H1 (cell line): ENCODE measurements around the gene ZRANB2. TPM values are rescaled to one million over a fixed set of nuclear protein-coding genes. Genes with fewer than 3 reads are reported as not detected.

Source experiments
- CTCF ChIA-PET: fragments of 300-600 bp; sonication (Branson Sonifier 250); formaldehyde crosslinking; loops from one replicate; lab custom pipeline; 2021; ENCODE audit not compliant: partially characterized antibody; lab: Charles Lee
- POLR2A ChIA-PET: fragments of 300-600 bp; sonication (Branson Sonifier 250); formaldehyde crosslinking; loops from one replicate; lab custom pipeline; 2021; ENCODE audit warnings: inconsistent platforms; ENCODE audit not compliant: partially characterized antibody; lab: Charles Lee
- DNase-seq, 2 experiments: peaks; one replicate each; pipeline versions ENCODE4 v3.0.0 to v3.0.0-alpha.2; 2010 to 2022; ENCODE audit warnings: low spot score in 2 of 2, low read depth in 1 of 2, mixed read lengths in 1 of 2
- FAIRE-seq: peaks from 2 replicates; lab custom pipeline; 2011; peaks lifted over from hg19 to GRCh38; lab: Jason Lieb, UNC
- H2AFZ ChIP-seq: 2 replicates; pipeline ENCODE4 v1.8.1; 2012; ENCODE audit warnings: low read length, inconsistent platforms
- H2AK5ac ChIP-seq: 2 replicates; pipeline ENCODE4 v1.6.1; 2013; ENCODE audit warnings: low read depth, low read length
- H2BK120ac ChIP-seq: replicated peaks from 2 replicates; pipeline ENCODE3; 2013; ENCODE audit warnings: low read depth, low read length, inconsistent platforms
- H2BK12ac ChIP-seq: 2 replicates; pipeline ENCODE4 v1.6.1; 2013; ENCODE audit warnings: low read depth, low read length
- H2BK15ac ChIP-seq: 2 replicates; pipeline ENCODE4 v1.6.1; 2013; ENCODE audit warnings: low read length
- H2BK20ac ChIP-seq: 2 replicates; pipeline ENCODE4 v1.6.1; 2013; ENCODE audit warnings: low read length
- H2BK5ac ChIP-seq: 2 replicates; pipeline ENCODE4 v1.6.1; 2013; ENCODE audit warnings: low read depth, low read length
- H3K14ac ChIP-seq: 2 replicates; pipeline ENCODE4 v1.6.1; 2013; ENCODE audit warnings: inconsistent platforms; ENCODE audit not compliant: insufficient read length
- H3K18ac ChIP-seq: 2 replicates; pipeline ENCODE4 v1.6.1; 2013; ENCODE audit warnings: low read length; ENCODE audit errors: extremely low read depth
- H3K23ac ChIP-seq: 2 replicates; pipeline ENCODE4 v1.6.1; 2013; ENCODE audit warnings: inconsistent platforms; ENCODE audit not compliant: insufficient read length
- H3K23me2 ChIP-seq: 2 replicates; pipeline ENCODE4 v1.6.1; 2013; ENCODE audit warnings: low read depth, low read length
- H3K27ac ChIP-seq: 2 replicates; pipeline ENCODE4 v1.6.1; 2011; ENCODE audit warnings: low read depth, low read length, inconsistent platforms
- H3K27me3 ChIP-seq, 4 experiments: replicated peaks in 1 of 4; 1 replicate in 1 of 4; 2 replicates in 3 of 4; pipeline versions ENCODE4 v1.6.1 to v1.8.1; 2011 to 2013; ENCODE audit warnings: low read length in 3 of 4, mild to moderate bottlenecking in 3 of 4, inconsistent platforms in 2 of 4, mixed read lengths in 2 of 4, moderate library complexity in 1 of 4; ENCODE audit not compliant: control insufficient read depth in 3 of 4, insufficient read depth in 3 of 4; ENCODE audit errors: extremely low read depth in 1 of 4
- H3K36me3 ChIP-seq, 4 experiments: 2 replicates each; pipeline versions ENCODE4 v1.6.1 to v1.8.1; 2011 to 2013; ENCODE audit warnings: mild to moderate bottlenecking in 4 of 4, low read length in 3 of 4, moderate library complexity in 2 of 4, control low read depth in 1 of 4, inconsistent platforms in 1 of 4; ENCODE audit not compliant: insufficient read depth in 4 of 4, control insufficient read depth in 2 of 4
- H3K4ac ChIP-seq: replicated peaks from 2 replicates; pipeline ENCODE3; 2013; ENCODE audit warnings: low read length, low read depth, mixed read lengths, inconsistent platforms; ENCODE audit not compliant: insufficient read length
- H3K4me1 ChIP-seq, 4 experiments: replicated peaks in 1 of 4; 1 replicate in 1 of 4; 2 replicates in 3 of 4; pipeline versions ENCODE4 v1.6.1 to v1.8.1; 2011 to 2013; ENCODE audit warnings: low read length in 3 of 4, inconsistent platforms in 2 of 4, mixed read lengths in 1 of 4; ENCODE audit not compliant: insufficient read depth in 4 of 4, control insufficient read depth in 3 of 4
- H3K4me2 ChIP-seq, 2 experiments: 2 replicates each; pipeline versions ENCODE4 v1.6.1 to v1.8.1; 2011 to 2013; ENCODE audit warnings: low read depth in 2 of 2, low read length in 2 of 2, control low read depth in 1 of 2, inconsistent platforms in 1 of 2, mild to moderate bottlenecking in 1 of 2; ENCODE audit not compliant: insufficient read depth in 1 of 2
- H3K4me3 ChIP-seq, 4 experiments: fragments of 200-600, 300-600 bp in 1 of 4; sonication (generic), shearing (Covaris generic), sonication (Bioruptor Twin) in 1 of 4; 2 replicates each; pipeline versions ENCODE4 v1.5.1 to v1.8.1; 2011 to 2016; ENCODE audit warnings: low read length in 4 of 4, low read depth in 3 of 4, control low read depth in 2 of 4, inconsistent platforms in 2 of 4, mild to moderate bottlenecking in 2 of 4, mixed read lengths in 1 of 4, moderate library complexity in 1 of 4; ENCODE audit not compliant: insufficient read depth in 2 of 4; ENCODE audit errors: extremely low read depth in 1 of 4
- H3K56ac ChIP-seq: replicated peaks from 2 replicates; pipeline ENCODE3; 2013; ENCODE audit warnings: low read depth, mild to moderate bottlenecking, mixed read lengths, low read length, inconsistent platforms; ENCODE audit not compliant: insufficient read length
- H3K79me1 ChIP-seq: 2 replicates; pipeline ENCODE4 v1.6.1; 2013; ENCODE audit warnings: low read depth, low read length, control low read depth
- H3K79me2 ChIP-seq, 2 experiments: 2 replicates each; pipeline versions ENCODE4 v1.6.1 to v1.8.1; 2012 to 2013; ENCODE audit warnings: low read length in 2 of 2, mild to moderate bottlenecking in 2 of 2, inconsistent platforms in 1 of 2; ENCODE audit not compliant: insufficient read depth in 2 of 2, control insufficient read depth in 1 of 2
- H3K9ac ChIP-seq, 4 experiments: replicated peaks in 1 of 4; 1 replicate in 1 of 4; 2 replicates in 3 of 4; pipeline versions ENCODE4 v1.6.1 to v1.8.1; 2011 to 2013; ENCODE audit warnings: low read depth in 3 of 4, low read length in 3 of 4, control low read depth in 2 of 4, mild to moderate bottlenecking in 2 of 4, moderate library complexity in 2 of 4, inconsistent platforms in 1 of 4; ENCODE audit errors: extremely low read depth in 1 of 4
- H3K9me3 ChIP-seq, 2 experiments: 2 replicates each; pipeline versions ENCODE4 v1.6.1 to v1.8.1; 2012 to 2013; ENCODE audit warnings: mild to moderate bottlenecking in 2 of 2, moderate library complexity in 2 of 2, control low read depth in 1 of 2, inconsistent platforms in 1 of 2, low read depth in 1 of 2, low read length in 1 of 2, mixed read lengths in 1 of 2; ENCODE audit not compliant: insufficient read depth in 2 of 2
- H4K20me1 ChIP-seq, 2 experiments: replicated peaks in 1 of 2; 2 replicates each; pipeline versions ENCODE3 to v1.8.1; 2011 to 2013; ENCODE audit warnings: inconsistent platforms in 2 of 2, low read length in 2 of 2, mild to moderate bottlenecking in 1 of 2; ENCODE audit not compliant: insufficient read depth in 2 of 2, control insufficient read depth in 1 of 2
- H4K5ac ChIP-seq: 2 replicates; pipeline ENCODE4 v1.6.1; 2013; ENCODE audit warnings: low read length, low read depth, mixed read lengths, inconsistent platforms; ENCODE audit not compliant: insufficient read length
- H4K8ac ChIP-seq: 2 replicates; pipeline ENCODE4 v1.8.0; 2013; ENCODE audit warnings: mild to moderate bottlenecking, moderate library complexity, low read length, inconsistent platforms; ENCODE audit not compliant: insufficient read depth; ENCODE audit errors: extremely low read depth
- H4K91ac ChIP-seq: replicated peaks from 2 replicates; pipeline ENCODE3; 2013; ENCODE audit warnings: low read length, mixed read lengths, inconsistent platforms; ENCODE audit not compliant: insufficient read length
- EP300 ChIP-seq, 2 experiments: IDR thresholded peaks; 1 replicate in 1 of 2; 2 replicates in 1 of 2; pipeline ENCODE4 v1.6.1; 2011 to 2012; ENCODE audit warnings: low read depth in 2 of 2, low read length in 2 of 2, mild to moderate bottlenecking in 2 of 2, borderline replicate concordance in 1 of 2, inconsistent platforms in 1 of 2, moderate library complexity in 1 of 2
- GTF2F1 ChIP-seq: IDR thresholded peaks from 2 replicates; pipeline ENCODE4 v1.6.1; 2012; ENCODE audit warnings: low read depth, low read length, improper control_type of control experiment, borderline replicate concordance
- KDM1A ChIP-seq: fragments of 200-600, 300-600 bp; sonication (generic); IDR thresholded peaks from 2 replicates; pipeline ENCODE4 v1.7.1; 2016; ENCODE audit warnings: mild to moderate bottlenecking, low read length, borderline replicate concordance
- PHF8 ChIP-seq: fragments of 200-600 bp; sonication (generic); conservative IDR thresholded peaks from 2 replicates; pipeline ENCODE4 v1.7.1; 2012; ENCODE audit warnings: low read depth, mild to moderate bottlenecking, inconsistent platforms, low read length, moderate library complexity
- RBBP5 ChIP-seq: IDR thresholded peaks from 2 replicates; pipeline ENCODE4 v1.7.1; 2012; ENCODE audit warnings: low read depth, mild to moderate bottlenecking, inconsistent platforms, low read length, moderate library complexity, borderline replicate concordance
- RNF2 ChIP-seq: fragments of 200-900, 300-1000 bp; sonication (generic); IDR thresholded peaks from 2 replicates; pipeline ENCODE4 v1.7.1; 2016; ENCODE audit warnings: borderline replicate concordance, low read depth, mild to moderate bottlenecking, antibody characterized with exemption, low read length; ENCODE audit not compliant: poor library complexity, severe bottlenecking; ENCODE audit errors: missing control alignments
- WGBS, 2 experiments: shearing (Covaris generic) in 1 of 2; methylation state at CpG; one replicate each; pipeline versions ENCODE4 v1.1.6 to v1.1.7; 2013 to 2015; ENCODE audit warnings: low lambda C conversion rate in 2 of 2, mixed read lengths in 2 of 2, inconsistent platforms in 1 of 2, low coverage in 1 of 2, missing lambda C conversion rate in 1 of 2; ENCODE audit not compliant: insufficient replicate concordance in 2 of 2, insufficient coverage in 1 of 2, insufficient read length in 1 of 2; ENCODE audit errors: extremely low coverage in 1 of 2, missing lambda C conversion rate in 1 of 2; 5-methylcytosine and 5-hydroxymethylcytosine counted together
- polyA plus RNA-seq, 7 experiments: library from polyadenylated mRNA; depleted of rRNA in 3 of 7; stranded (reverse) in 5 of 7; unstranded in 2 of 7; fragments of >200 nt in 5 of 7; fragments of 200-250 nt in 2 of 7; gene quantifications; 1 replicate in 5 of 7; 2 replicates in 1 of 7; 4 replicates in 1 of 7; pipeline versions ENCODE4 v1.2.1 to v1.2.3, GENCODE V29; 2011 to 2013; ENCODE audit warnings: missing spikeins in 2 of 7, mixed read lengths in 2 of 7
- total RNA-seq: library from RNA; stranded (reverse); fragmentation: NEBNext Ultra II Directional; extraction: Animal tissue kit (Norgen Biotek cat#: 25700); gene quantifications from 2 replicates; pipeline ENCODE4 v1.2.1, GENCODE V29; 2021

The ZRANB2 gene
- total and polyA plus RNA-seq, 2 of the 8 experiments (the other 6 are each of a cell fraction or from before 2014, with no cell fraction given) = 35.8 to 103 TPM

GRCh38 chr1:71014178-71014579 lies 66.7 kb downstream of the ZRANB2 start:
- Histone ChIP-seq H3K9ac (no peak overlapping the region), H3K27me3 (no peaks in the 10 kb centered on the region), H3K4me2 (no peak overlapping the region), H3K79me2 (no peaks in the 10 kb centered on the region), H3K56ac (no peak overlapping the region), H2BK15ac (no peak overlapping the region), H3K79me1 (no peaks in the 10 kb centered on the region), H3K14ac (no peak overlapping the region), H4K91ac (no peak overlapping the region), H4K8ac (no peak overlapping the region), H3K18ac (no peak overlapping the region), H3K27ac (no peak overlapping the region), H3K9me3 (no peaks in the 10 kb centered on the region), H3K4me3 (no peak overlapping the region), H2BK12ac (no peak overlapping the region), H4K5ac (no peak overlapping the region), H2BK20ac (no peak overlapping the region), H2AFZ (no peak overlapping the region), H2BK5ac (no peak overlapping the region), H3K4me1 (no peaks in the 10 kb centered on the region), H3K23me2 (no peaks in the 10 kb centered on the region), H3K4ac (no peak overlapping the region), H2AK5ac (no peak overlapping the region), H4K20me1 (no peaks in the 10 kb centered on the region), H3K23ac (no peak overlapping the region), H3K36me3 (no peaks in the 10 kb centered on the region), H2BK120ac (no peak overlapping the region)
- WGBS, 2 experiments = 100% methylated on average over 1 of the region's 1 CpG; no CpG with 5 or more reads in 1 of the 2 experiments
- no peak for TF ChIP-seq EP300 (IDR thresholded peaks at IDR 0.05; ENCODE audit: borderline replicate concordance in 1 of 2, low read depth in 2 of 2, low read length in 2 of 2)
- TF ChIP-seq PHF8 = no peak
- no peak for TF ChIP-seq RBBP5
- no peak for TF ChIP-seq GTF2F1
- no peak for TF ChIP-seq KDM1A
- no peak for TF ChIP-seq RNF2
- no peak for FAIRE-seq
- POLR2A ChIA-PET = no interaction called here
- DNase-seq = no peak
- CTCF ChIA-PET = interaction anchor here (0.7 to 1.3 kb wide), 4 partner anchors 10 to 485 kb away, joined by 3 to 4 read pairs (median 3); no protein-coding TSS in a partner anchor
